GM23248 (cell line): ENCODE measurements around the gene RAB40B. TPM values are rescaled to one million over a fixed set of nuclear protein-coding genes. Genes with fewer than 3 reads are reported as not detected.
"Not testable (repeated sequence)": the region's sequence is repeated elsewhere in the genome, so short reads cannot be mapped to it uniquely, and the experiment has no call there.

Experiments
- DNase-seq: peaks from one replicate; pipeline ENCODE4 v3.0.0-alpha.2; 2015
- H2AFZ ChIP-seq: fragments of 200-600 bp; sonication (generic); 2 replicates; pipeline ENCODE4 v1.6.1; 2016; ENCODE audit warnings: antibody characterized with exemption
- H3F3A ChIP-seq: fragments of 200-600 bp; sonication (generic); 2 replicates; pipeline ENCODE4 v1.6.1; 2016; ENCODE audit warnings: mild to moderate bottlenecking, antibody characterized with exemption, mixed run types; ENCODE audit not compliant: insufficient read depth
- H3K27ac ChIP-seq: fragments of 200-600 bp; sonication (generic); 2 replicates; pipeline ENCODE4 v1.5.1; 2016; ENCODE audit warnings: mild to moderate bottlenecking
- H3K27me3 ChIP-seq: fragments of 200-600 bp; sonication (generic); replicated peaks from 2 replicates; pipeline ENCODE4 v1.6.1; 2016; ENCODE audit warnings: mild to moderate bottlenecking; ENCODE audit not compliant: insufficient read depth
- H3K36me3 ChIP-seq: fragments of 200-600 bp; sonication (generic); 2 replicates; pipeline ENCODE4 v1.6.1; 2016; ENCODE audit warnings: low read depth, mild to moderate bottlenecking
- H3K4me1 ChIP-seq: fragments of 200-600 bp; sonication (generic); 2 replicates; pipeline ENCODE4 v1.6.1; 2016; ENCODE audit warnings: mild to moderate bottlenecking; ENCODE audit not compliant: insufficient read depth
- H3K4me2 ChIP-seq: fragments of 200-600 bp; sonication (generic); one replicate; pipeline ENCODE4 v1.6.1; 2016; ENCODE audit warnings: mild to moderate bottlenecking; ENCODE audit not compliant: unreplicated experiment
- H3K4me3 ChIP-seq: fragments of 200-600 bp; sonication (generic); 2 replicates; pipeline ENCODE4 v1.5.1; 2016; ENCODE audit warnings: mild to moderate bottlenecking
- H3K79me2 ChIP-seq: fragments of 200-600 bp; sonication (generic); 2 replicates; pipeline ENCODE4 v1.6.1; 2016; ENCODE audit warnings: mild to moderate bottlenecking; ENCODE audit not compliant: insufficient read depth
- H3K9ac ChIP-seq: fragments of 200-600 bp; sonication (generic); 2 replicates; pipeline ENCODE4 v1.6.1; 2016; ENCODE audit warnings: mild to moderate bottlenecking
- H3K9me2 ChIP-seq: fragments of 200-600 bp; sonication (generic); 2 replicates; pipeline ENCODE4 v1.6.1; 2016; ENCODE audit warnings: mixed run types, mild to moderate bottlenecking, moderate library complexity; ENCODE audit not compliant: insufficient read depth
- H3K9me3 ChIP-seq: fragments of 200-600 bp; sonication (generic); one replicate; pipeline ENCODE4 v1.6.1; 2017; ENCODE audit warnings: low read depth
- H4K20me1 ChIP-seq: fragments of 200-600 bp; sonication (generic); 2 replicates; pipeline ENCODE4 v1.6.0; 2016; ENCODE audit not compliant: insufficient read depth
- EZH2 ChIP-seq: fragments of 200-600 bp; sonication (generic); IDR thresholded peaks from 2 replicates; pipeline ENCODE4 v1.6.1; 2018; ENCODE audit warnings: antibody characterized with exemption, mild to moderate bottlenecking; ENCODE audit not compliant: insufficient read depth, poor library complexity, severe bottlenecking
- EZH2phosphoT487 ChIP-seq: fragments of 200-600 bp; sonication (generic); IDR thresholded peaks from 2 replicates; pipeline ENCODE4 v1.6.1; 2018; ENCODE audit warnings: antibody characterized with exemption, moderate library complexity, mild to moderate bottlenecking, low read depth; ENCODE audit not compliant: insufficient read depth
- WGBS, 2 experiments: methylation state at CpG; one replicate each; pipeline ENCODE4 v1.1.6; 2015 to 2017; ENCODE audit warnings: low lambda C conversion rate in 2 of 2, low coverage in 1 of 2; ENCODE audit errors: missing lambda C conversion rate in 2 of 2; 5-methylcytosine and 5-hydroxymethylcytosine counted together
- in situ Hi-C: fragments of 300-500 bp; cut with MboI; formaldehyde crosslinking; loops from 2 replicates; pipeline ENCODE4 v1.15.0; 2020
- polyA plus RNA-seq: library from polyadenylated mRNA; unstranded; fragments of >200 nt; fragmentation: Nextera tagmentation; extraction: Ambion mirVana; gene quantifications from 2 replicates; pipeline ENCODE4 v1.2.1, GENCODE V29; 2016
- total RNA-seq: library from RNA; depleted of rRNA; stranded (reverse); fragments of >200 nt; shearing (Covaris generic); gene quantifications from 2 replicates; pipeline ENCODE4 v1.2.3, GENCODE V29; 2014; rRNA removed

Gene RAB40B, protein sequence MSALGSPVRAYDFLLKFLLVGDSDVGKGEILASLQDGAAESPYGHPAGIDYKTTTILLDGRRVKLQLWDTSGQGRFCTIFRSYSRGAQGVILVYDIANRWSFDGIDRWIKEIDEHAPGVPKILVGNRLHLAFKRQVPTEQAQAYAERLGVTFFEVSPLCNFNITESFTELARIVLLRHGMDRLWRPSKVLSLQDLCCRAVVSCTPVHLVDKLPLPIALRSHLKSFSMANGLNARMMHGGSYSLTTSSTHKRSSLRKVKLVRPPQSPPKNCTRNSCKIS
- 11.4 and 23.7 TPM in 2 replicates for total RNA-seq
- polyA plus RNA-seq = 23.8 and 24.7 TPM in 2 replicates

DNA sequence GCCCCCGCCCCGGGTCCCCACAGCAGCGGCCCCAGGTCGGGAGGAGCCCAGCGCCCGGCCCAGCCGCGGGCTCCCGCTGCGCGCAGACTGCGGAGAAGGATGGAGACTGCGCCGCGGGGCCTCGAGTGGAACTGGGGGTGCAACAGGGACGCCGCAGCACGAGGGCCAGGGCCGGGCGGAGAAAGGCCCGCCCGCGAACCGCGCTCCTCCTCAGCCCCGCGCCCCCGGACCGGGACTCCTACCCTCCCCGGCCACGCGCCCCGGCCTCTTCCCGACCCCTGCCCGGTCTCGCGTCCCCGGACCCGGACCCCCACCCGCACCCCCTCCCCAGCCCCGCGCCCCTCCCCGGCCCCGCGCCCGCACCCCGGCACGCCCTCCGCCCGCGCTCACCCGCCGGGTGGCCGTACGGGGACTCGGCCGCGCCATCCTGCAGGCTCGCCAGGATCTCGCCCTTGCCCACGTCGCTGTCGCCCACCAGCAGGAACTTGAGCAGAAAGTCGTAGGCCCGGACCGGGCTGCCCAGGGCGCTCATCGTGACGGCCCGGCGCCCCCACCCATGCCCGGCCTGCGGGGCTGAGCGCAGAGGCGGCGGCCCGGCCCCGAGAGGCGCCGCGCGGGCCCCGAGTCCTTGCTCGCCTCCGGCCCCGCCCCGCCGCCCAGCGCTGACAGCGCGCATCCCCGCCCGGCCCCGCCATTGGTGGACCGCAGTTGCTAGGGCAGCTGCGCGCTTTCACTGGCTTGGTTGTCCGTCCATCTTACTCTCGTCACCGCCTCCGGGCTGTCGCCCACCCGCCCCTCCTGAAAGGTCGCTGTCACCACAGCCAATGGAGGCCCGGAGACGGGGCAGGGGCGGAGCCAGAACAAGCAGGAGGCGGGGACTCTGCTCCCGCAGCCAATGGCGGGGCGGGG lies at the start of gene RAB40B:
TSS of gene RAB40B (minus strand) at position 634 of the 909 bp plus-strand sequence. CDS start at position 532, 102 bp downstream.
- WGBS, 2 experiments = 0 to 1% methylated on average over 22 to 90 of the region's 112 CpGs
- no peaks in the 10 kb centered on the region for H3K27me3 ChIP-seq
- H3K9me3 ChIP-seq = no peaks in the 10 kb centered on the region
- H3K36me3 ChIP-seq = no peaks in the 10 kb centered on the region
- H3K4me1 ChIP-seq = no peaks in the 10 kb centered on the region
- no peaks in the 10 kb centered on the region for H3F3A ChIP-seq
- peak within 1 kb of the TSS; percentile 79 for H3K4me3 ChIP-seq
- TF ChIP-seq EZH2phosphoT487 (no peak), EZH2 (no peak)
- H4K20me1 ChIP-seq = no peaks in the 10 kb centered on the region
- peak within 1 kb of the TSS; percentile 28; the same call in 1 of the 2 replicates for H3K27ac ChIP-seq
- in situ Hi-C loops = no loop called here
- H3K9me2 ChIP-seq = no peaks in the 10 kb centered on the region
- H3K79me2 ChIP-seq = peaks cover 20% of the 10 kb centered on the region; the same call in 1 of the 2 replicates
- peak; percentile 99 for DNase-seq
- H3K4me2 ChIP-seq = peak within 1 kb of the TSS; percentile 79
- H2AFZ ChIP-seq = peak within 1 kb of the TSS; percentile 82
- H3K9ac ChIP-seq = peak within 1 kb of the TSS; percentile 81

DNA sequence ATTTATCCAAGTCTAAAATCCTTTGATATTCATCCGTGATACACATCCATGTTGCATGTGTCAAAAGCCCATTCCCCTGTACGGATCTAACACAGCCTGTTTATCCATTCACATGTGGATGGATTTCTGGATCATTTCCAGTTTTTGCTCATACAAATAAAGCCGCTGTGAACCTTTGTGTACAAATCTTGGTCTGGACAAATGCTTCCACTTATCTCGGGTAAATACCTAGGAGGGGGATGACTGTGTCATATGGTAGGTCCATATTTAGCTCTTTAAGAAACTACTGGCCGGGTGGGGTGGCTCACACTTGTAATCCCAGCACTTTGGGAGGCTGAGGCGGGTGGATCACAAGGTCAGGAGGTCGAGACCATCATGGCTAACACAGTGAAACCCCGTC lies 47.0 kb upstream of the RAB40B start:
- WGBS, 2 experiments = 82 to 85% methylated on average over 8 of the region's 8 CpGs
- in situ Hi-C loops = no loop called here
- no peak for DNase-seq

DNA sequence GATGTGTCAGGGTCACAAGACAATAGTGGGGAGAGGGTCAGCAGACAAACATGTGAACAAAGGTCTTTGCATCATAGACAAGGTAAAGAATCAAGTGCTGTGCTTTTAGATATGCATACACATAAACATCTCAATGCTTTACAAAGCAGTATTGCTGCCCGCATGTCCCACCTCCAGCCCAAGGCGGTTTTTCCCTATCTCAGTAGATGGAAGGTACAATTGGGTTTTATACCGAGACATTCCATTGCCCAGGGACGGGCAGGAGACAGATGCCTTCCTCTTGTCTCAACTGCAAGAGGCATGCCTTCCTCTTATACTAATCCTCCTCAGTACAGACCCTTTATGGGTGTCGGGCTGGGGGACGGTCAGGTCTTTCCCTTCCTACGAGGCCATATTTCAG lies 46.2 kb upstream of the RAB40B start:
- in situ Hi-C loops, H3K27me3 ChIP-seq, H3K9me3 ChIP-seq, H3K9me2 ChIP-seq, H3F3A ChIP-seq, DNase-seq, H3K27ac ChIP-seq, H3K9ac ChIP-seq, H3K79me2 ChIP-seq, H3K36me3 ChIP-seq, H3K4me3 ChIP-seq, H3K4me2 ChIP-seq, H4K20me1 ChIP-seq, H3K4me1 ChIP-seq, H2AFZ ChIP-seq: not testable (repeated sequence)
- 63 to 73% methylated on average over 7 of the region's 7 CpGs for WGBS, 2 experiments

More for the DNA sequence above, 47.0 kb upstream of the RAB40B start:
- Histone ChIP-seq H3K9me2 (no peaks in the 10 kb centered on the region), H3K9me3 (no peaks in the 10 kb centered on the region), H3K4me2 (no peak overlapping the region), H3F3A (no peaks in the 10 kb centered on the region), H2AFZ (no peak overlapping the region), H3K36me3 (peaks cover 6% of the 10 kb centered on the region; the same call in 1 of the 2 replicates), H3K27me3 (no peaks in the 10 kb centered on the region), H3K9ac (no peak overlapping the region), H3K4me3 (no peak overlapping the region), H4K20me1 (no peaks in the 10 kb centered on the region), H3K27ac (no peak overlapping the region), H3K4me1 (no peaks in the 10 kb centered on the region), H3K79me2 (no peaks in the 10 kb centered on the region)
- TF ChIP-seq EZH2 (no peak), EZH2phosphoT487 (no peak)

DNA sequence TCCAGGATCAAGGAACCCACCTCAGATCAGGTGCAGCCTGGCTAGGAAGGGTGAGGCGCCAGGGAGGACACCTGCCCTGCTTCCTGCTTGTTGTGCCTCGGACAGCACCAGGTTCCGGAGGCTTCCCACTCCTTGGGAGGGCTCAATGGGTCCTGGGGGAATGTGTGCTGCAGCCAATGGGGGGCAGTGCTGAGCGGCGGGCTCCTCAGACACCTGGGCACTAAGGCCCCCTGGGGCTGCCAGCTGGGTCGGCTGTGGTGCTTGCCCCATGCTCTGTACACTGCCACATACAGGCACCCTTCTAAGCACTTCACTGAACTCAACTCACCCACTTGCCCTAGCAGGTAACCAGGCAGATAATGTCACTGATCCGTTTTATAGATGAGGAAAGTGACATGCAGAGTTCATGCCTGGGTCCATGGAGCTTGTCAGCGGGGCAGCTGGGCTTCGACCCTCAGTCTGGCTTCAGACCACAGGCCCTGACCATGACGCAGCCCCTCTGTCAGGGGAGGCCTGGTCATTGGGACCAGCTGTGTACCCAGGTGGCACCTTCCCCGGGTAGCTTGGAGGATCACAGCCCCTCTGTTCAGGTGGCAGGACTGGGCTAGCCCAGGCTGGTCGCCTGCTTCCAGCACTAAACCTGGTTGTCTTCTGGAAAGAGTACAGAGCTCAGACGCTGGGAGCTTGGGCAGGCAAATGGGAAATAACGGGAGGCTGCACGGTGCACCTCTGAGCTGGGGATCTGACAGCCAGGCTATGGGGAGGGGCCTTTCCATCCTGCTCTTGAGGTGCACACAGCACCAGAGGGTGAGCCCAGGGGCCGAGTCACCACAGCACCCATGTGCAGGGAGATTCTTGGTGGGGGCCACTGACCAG lies 45.1 kb upstream of the RAB40B start:
- H3K27me3 ChIP-seq = no peaks in the 10 kb centered on the region
- H3K27ac ChIP-seq = no peak overlapping the region
- H3K4me3 ChIP-seq = no peak overlapping the region
- H4K20me1 ChIP-seq = no peaks in the 10 kb centered on the region
- 71 to 77% methylated on average over 15 to 16 of the region's 16 CpGs for WGBS, 2 experiments
- H3K36me3 ChIP-seq = peaks cover 6% of the 10 kb centered on the region; the same call in 1 of the 2 replicates
- no peak overlapping the region for H2AFZ ChIP-seq
- H3K4me2 ChIP-seq = no peak overlapping the region
- no peaks in the 10 kb centered on the region for H3K9me3 ChIP-seq
- H3F3A ChIP-seq = no peaks in the 10 kb centered on the region
- no peak overlapping the region for H3K9ac ChIP-seq
- in situ Hi-C loops = no loop called here
- H3K79me2 ChIP-seq = no peaks in the 10 kb centered on the region
- H3K4me1 ChIP-seq = no peaks in the 10 kb centered on the region
- no peak for DNase-seq
- TF ChIP-seq EZH2phosphoT487 = no peak
- TF ChIP-seq EZH2 = no peak
- H3K9me2 ChIP-seq = no peaks in the 10 kb centered on the region
